HG03565 (cell line): Measurements from ENCODE around the gene STRA6.
"Not testable (repeated sequence)": the region's sequence is repeated elsewhere in the genome, so short reads cannot be mapped to it uniquely, and the experiment has no call there.

Source experiments
- ATAC-seq: cut with Tn5 transposase; IDR thresholded peaks from one replicate; pipeline ENCODE4 v1.9.1; 2021; ENCODE audit warnings: mild to moderate bottlenecking, moderate library complexity; ENCODE audit not compliant: unreplicated experiment

The STRA6 gene

DNA sequence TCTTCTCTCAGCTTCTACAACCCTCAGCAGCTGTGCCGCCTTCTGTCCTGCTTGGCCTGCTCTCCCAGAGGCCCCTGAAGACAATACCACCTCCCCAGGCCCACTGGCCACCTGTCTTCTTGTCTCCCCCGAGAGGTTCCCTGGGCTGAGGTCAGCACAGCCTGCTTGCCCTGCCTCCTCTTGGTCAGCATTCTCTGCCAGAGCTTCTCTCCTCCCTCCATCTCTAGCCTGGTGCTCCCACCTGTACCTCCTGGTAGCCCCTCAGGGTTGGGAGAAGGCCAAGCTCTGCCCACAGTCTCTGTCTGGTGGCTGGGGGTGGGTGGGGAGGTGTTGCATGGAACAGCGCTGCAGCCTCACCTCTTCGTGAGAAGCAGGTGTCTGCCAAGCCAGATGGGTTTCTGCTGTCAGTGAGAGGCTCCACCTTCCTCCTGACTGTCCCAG lies 34.7 kb downstream of the STRA6 start:
- no peak for ATAC-seq

DNA sequence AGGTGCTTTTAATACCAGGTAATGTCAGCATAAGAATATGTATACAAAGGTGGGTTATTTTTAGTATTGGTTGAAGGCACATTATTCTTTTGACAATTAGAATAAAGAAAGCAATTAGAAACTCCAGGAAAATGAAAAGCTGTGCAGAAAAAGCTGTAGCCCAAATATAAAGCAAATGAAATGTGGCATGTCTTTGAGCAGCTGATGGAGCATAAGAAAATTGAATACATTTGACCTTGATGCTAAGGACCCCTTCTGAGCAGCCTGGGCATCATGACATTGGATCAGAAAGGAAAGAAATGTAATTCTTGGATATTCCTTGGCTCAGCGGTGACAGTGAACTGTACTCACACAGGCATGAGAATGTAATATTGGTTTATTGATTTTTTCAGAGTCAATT lies 37.1 kb downstream of the STRA6 start:
- ATAC-seq = no peak

DNA sequence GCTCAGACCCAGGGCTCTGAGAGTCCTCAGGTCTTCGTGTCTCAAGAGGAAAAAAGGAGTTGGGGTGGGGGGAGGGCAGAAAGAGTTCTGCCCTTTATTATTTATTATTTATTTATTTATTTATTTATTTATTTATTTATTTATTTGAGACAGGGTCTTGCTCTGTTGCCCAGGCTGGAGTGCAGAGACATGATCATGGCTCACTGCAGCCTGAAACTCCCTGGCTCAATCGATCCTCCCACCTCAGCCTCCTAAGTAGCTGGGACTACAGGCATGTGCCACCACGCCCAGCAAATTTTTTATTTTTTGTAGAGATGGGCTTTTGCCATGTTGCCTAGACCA lies 40.4 kb downstream of the STRA6 start:
- ATAC-seq = not testable (repeated sequence)

DNA sequence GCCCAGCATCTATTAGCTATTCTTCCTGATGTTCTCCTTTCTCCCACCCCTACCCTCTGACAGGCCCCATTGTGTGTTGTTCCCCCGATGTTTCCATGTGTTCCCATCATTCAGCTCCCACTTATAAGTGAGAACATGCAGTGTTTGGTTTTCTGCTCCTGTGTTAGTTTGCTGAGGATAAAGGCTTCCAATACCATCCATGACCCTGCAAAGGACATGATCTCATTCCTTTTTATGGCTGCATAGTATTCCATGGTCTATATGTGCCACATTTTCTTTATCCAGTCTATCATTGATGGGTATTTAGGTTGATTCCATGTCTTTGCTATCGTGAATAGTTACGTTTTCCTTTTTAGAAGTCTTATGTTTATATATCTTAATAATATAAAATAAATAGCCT lies 42.2 kb downstream of the STRA6 start:
- not testable (repeated sequence) for ATAC-seq

DNA sequence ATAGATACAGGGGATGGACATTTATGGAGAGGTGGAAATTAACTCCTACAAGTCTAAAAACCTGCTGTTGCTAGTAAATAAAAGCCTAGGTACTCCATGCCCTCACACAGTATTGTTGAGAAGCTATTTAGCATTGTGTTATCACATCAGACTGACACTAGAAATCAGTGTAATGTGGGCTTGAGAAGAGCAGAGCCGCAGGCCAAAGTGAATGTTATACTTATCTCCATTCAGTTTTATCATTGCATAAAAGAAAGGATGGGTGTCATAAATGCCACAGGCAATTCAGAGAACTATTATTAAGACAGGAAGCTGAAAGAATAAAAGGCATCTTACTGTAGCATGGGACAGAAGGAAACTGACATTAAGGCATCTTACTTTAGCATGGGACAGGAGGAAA lies 42.8 kb downstream of the STRA6 start:
- no peak for ATAC-seq

DNA sequence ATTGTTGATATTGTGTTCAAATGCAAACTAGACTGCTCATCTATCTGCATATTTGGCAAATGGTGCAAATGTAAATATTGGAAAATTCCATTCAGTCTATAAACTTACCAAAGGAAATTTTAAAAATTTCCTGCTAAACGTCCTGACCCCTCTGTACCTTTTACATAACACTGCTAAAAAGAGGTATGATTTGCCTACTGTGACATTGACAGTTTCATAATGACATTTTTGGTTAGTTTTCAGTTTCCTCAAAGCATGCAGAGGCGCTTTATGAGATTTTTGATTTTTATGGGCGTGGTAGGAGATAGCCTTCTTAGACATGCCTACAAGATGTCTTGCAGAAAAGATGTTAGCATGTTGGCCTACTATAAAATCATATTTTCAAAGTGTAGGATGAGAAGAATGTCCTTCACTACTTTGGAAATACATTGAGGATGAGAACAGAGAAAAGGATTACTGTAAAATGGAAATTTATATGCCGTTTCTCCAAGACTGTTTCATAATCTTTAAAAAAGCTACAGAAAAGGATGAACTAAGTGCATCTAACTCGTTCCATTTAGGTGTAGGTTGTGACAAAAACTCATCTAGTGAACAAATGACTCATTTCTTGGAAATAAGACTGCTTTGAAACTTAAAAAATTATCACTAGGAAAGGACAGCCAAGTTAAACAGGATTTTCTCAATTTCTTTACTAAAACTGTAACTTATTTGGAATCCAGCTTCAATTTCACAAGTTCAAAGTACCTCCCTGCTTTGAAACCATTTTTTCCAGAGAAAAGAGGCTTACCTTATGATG lies 43.5 kb downstream of the STRA6 start:
- ATAC-seq = peak; percentile 65

DNA sequence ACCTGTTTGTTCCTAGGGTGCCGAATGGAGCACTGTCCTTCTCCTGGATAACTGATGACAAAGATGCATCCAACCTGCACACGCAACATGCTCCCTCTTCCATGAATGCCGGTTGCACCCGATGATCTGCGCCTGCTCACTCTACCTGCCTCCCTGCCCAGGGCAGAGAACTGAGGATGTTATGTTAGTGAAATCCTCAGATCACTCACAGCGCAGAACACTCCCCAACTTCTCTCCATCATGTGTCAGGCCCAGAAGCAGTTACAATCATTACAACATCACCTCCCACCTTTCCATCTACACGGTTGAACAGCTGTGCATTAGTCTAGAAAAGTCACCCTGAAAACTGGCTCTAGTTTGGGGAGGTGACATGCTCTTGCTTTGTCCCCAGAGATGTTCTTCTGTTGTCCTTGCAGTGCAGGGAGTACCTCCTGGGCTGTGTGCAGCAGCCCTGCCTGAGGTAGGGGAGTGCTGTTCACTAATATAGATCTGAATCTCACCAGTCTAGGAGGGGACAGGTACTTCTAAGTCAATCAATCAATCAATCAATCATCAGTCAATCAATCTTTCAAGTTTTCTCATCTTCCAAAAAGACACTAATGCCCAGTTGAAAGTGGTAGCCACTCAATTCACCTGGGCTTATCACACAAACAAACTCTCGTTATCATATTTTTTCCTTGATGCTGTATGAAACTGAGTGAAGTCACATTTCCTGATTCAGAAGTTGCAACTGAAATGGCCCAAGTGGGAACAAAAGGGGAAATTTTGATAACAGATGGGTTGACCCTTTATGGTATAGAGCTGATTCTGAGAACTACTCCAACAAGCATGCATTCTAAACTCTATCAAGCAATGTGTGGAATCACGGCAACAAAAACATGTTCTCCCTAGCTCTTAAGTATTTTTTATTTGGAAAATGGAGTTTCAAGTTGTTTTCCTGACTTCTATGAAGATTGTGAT lies 44.4 kb downstream of the STRA6 start:
- ATAC-seq = peak; percentile 11

DNA sequence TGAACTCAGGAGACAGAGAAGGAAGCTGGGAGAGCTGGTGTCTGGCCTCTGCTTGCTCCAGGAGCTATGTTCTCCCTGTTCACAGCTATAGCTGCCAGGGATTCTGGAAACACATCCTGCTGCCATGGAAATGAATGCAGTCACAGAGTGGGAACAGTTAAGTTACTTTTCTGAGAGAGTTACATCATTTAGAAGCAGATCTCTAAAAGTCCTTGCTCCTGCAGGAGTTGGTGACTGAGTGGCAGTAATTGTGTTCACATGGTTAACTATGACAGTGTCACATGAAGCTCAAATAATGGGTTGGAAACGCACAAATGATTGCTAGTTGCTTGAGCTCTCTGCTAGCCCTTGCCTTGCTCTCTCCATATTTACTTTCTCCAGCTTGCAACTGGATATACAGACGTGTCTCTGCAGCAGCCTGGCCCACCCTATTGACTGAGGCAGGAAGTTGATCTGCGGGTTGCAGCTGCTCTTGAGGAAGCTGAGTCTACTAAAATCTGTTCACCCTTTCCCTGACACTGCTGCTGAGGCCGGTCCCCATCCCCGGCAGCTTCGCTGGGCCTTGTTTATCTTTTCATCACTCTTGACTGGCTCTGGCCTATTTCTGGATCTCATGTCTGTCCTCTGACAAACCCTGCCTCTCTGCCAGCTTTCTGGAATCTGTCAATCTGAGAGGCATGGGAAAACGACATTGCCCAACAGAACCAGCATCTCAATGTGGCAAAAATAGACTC lies 45.7 kb downstream of the STRA6 start:
- no peak for ATAC-seq

DNA sequence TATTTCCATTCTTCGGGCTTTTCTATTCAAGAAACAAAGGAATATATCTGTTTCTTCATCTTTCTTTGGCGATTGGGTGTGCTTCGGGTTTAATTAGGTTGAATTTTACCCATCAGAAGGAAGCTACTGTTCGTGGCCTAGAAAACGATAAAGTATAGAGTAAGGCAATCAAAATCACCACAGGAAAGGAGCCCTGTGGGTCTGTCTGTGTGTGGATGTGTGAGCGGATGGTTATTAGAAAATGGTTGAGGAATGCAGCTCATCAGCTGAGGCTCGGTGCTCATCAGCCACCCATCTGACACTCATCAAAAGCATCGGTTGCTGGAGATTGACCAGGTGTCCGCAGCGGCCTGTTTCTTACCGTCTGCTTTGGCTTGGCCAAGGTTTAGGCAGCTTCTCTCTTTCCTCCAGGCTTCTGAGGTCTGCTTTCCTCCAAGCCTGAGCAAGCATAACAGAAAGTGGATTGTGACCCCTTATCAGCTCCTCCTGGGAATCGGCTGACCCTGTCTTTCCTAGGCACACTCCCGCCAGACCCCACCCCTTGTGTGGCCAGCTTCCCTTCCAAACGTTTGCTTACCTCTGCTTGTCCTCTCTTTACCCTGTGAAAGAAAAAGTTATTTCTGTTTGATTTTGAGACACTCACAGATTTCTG lies 46.7 kb downstream of the STRA6 start:
- ATAC-seq = no peak

DNA sequence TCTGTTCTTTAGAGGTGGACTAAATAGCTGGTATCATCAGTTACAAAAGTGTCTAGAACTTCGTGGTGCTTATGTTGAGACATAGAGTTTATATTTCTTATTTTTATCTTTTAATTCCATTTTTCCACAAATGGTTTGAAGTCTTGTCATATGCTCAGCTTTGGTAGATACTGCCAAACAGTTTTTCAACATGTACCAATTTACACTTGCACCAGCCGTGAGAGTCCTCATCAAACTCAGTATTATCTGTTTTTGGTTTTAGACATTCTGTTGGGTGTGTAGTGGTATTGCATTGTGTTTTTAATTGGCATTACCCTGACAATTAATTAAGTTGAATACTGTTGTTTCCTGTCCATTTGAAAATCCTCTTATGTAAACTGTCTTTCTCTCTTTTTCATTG lies 55.5 kb downstream of the STRA6 start:
- no peak for ATAC-seq

DNA sequence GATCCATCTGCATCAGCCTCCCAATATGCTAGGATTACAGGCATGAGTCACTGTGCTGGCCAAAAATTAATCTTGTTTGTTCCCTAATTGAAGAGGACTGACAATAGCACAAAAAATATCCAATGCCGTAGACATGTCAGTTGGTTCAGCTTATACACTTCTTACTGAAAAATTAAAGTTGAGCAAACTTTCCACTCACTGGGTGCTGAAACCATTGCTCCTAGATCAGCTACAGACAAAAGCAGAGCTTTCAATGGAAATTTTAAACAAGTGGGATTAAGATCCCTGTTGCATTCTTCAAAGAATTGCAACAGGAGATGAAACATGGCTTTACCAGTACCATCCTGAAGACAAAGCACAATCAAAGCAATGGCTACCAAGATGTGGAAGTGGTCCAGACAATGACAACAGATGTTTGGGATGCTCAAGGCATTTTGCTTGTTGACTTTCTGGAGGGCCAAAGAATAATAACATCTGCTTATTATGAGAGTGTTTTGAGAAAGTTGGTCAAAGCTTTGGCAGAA lies 56.2 kb downstream of the STRA6 start:
- ATAC-seq = no peak

DNA sequence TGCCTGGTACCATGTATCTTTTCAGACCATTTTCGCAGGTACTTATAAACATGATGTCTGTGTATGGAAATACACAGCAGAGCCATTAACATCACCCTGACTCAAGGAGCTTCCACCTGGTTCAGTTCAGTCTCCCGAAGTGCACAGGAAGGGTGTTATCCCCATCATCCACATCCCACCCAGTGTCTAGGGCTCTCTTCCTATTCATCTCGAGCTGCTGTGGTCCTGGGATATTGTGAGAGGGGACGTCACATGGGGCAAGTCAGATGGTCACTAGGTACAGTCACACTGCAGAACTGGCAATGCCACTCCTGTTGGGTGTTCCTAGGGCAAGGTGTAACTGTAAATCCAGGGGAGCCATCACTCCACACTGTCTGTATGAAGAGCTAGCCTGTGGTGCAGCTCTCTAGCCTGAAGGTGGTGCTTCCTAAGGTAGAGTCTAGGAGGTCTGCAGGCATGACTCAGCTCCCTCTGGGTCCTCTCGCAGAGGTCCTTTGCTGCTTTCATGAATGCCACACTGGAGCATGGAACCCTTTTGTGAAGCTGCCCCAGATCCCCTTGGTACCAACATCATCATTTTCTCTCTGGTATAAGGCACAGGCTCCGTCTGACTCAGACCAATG lies 58.3 kb downstream of the STRA6 start:
- no peak for ATAC-seq

DNA sequence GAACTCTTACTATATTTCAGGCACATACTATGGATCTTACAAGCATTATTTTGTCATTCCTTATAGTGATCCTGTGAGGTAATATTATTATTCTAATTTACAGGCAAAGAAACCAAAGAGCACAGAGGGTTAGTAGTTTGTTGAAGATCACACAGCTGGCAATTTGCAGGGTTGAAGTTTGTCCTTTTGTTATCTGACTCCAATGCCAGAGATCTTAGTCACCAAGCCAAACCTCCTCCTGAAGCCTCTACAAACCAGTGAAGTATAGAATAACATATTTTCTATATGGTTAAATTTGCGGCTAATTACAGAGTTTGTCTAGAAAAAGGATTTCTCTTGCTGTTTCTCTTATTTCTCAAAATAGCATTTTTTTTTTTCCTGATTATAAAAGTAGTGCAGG lies 61.0 kb downstream of the STRA6 start:
- no peak for ATAC-seq

DNA sequence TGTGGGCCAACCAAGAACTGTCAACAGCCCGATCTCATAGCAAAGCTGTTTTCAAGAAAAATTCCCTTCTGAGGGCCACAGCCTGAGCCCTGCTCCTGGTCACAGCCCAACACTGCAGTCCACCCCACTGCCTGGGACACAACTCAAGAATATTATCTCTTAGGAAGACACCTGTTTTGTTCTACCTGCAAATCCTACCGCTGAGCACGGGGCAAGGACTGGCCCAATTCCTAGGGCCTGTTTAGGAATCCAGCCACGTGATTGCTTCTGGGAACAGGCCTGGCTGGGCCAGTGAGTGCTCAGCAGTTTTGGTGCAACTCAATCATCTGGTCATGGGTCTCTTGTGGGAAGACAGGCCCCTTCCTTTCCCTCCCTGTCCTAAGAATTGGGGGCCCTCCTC lies 63.9 kb downstream of the STRA6 start:
- no peak for ATAC-seq

DNA sequence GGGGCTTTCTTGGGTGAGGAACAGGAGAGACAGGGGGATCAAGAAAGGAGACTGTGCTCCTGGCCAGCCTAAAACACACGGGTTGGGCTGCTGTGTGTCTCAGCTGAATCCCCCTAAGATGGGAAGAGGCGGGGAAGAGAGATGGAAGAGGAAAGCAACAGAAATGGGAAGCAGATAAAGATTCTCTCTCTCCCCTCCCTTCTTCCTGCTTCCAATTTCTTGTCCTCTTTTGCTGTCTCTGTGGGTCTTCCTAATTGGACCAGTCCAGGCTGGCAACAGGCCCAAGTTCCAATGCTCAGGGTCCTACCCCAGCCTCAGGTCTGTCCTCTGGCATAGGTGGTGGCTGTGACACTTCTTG lies 65.1 kb downstream of the STRA6 start:
- ATAC-seq = no peak

DNA sequence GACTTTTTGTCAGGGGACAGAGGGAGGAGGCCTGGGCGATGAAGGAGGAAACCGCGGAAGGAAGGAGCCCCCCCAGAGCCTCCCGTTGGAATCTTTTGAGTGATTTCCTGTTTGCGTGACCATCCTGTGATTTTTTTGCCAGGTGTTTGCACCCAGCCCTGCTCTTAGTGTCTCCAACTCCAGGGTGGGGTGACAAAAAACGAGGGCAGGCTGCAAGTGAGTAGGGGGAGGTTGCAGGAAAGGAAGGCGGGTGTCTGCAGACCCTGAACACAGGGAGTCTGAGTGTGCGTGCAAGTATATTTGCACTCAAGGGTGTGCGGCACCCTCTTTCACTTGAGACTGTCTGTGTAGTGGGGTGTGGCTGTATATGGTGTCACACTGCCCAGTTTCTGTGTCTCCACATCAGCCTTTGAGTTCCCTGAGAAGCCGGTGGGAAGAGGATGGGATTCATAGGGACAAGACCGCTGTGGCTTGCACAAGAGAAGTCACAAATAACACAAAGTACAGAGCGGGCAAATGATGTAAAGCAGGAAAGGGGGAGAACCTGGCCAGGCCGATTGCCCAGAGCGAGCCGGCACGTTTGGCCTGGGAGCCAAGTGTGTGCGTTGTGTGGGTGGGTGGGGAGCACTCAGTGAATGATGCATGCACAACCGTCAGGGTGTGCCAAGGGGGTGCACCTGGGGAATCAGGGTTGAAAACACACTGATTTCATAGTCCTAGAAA lies 65.6 kb downstream of the STRA6 start:
- ATAC-seq = no peak

DNA sequence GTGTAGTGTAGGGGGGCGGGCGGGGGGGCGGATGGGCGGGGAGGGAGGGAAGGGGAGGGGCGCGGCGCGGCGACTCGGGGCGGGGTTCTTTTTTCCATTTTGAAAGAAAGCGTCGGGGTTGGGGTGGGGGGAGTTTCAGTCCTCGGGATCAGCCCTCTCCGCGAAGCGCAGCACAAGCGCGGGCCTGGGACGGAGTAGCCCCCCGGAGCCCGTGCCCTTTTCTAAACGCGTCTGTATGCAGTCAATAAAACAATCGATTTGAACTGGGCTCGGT lies 66.1 kb downstream of the STRA6 start:
- no peak for ATAC-seq

DNA sequence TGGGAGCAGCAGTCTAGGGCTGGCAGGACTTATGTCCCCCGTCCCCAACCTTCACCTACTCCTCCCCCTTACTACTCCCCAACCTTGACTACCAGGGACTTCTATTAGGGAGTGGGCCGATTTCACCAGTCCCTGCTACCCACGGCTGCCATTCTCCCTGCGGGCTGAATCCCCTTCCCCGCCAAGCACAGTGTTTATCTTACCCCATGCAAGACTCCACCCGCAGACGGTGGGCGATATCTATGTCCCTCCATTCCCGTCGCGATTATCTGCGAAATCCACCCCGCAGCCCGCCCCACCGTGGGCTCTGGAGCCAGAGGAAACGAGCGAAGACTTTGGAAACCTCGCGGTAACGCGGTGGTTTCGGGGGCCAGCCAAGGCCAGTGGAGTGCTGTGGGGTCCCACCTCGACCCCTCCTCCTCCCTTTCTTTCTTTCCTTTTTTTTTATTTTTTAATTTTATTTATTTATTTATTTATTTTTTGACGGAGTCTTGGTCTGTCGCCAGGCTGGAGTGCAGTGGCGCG lies 67.5 kb downstream of the STRA6 start:
- ATAC-seq = no peak

DNA sequence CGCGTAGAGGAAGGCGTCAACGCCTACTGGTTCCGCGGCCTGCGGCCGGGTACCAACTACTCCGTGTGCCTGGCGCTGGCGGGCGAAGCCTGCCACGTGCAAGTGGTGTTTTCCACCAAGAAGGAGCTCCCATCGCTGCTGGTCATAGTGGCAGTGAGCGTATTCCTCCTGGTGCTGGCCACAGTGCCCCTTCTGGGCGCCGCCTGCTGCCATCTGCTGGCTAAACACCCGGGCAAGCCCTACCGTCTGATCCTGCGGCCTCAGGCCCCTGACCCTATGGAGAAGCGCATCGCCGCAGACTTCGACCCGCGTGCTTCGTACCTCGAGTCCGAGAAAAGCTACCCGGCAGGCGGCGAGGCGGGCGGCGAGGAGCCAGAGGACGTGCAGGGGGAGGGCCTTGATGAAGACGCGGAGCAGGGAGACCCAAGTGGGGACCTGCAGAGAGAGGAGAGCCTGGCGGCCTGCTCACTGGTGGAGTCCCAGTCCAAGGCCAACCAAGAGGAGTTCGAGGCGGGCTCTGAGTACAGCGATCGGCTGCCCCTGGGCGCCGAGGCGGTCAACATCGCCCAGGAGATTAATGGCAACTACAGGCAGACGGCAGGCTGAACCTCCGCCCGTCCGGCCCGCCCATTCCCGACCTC lies 68.1 kb downstream of the STRA6 start:
- no peak for ATAC-seq
